ENCODE measurements around the gene HOXB8.

HOXB8 gene

GRCh38 chr17:48579471-48579759, 35.7 kb downstream of the HOXB8 start:
- Histone ChIP-seq H3K27ac (ENCODE audit: insufficient read depth, low read length, poor library complexity, severe bottlenecking) (no peak overlapping the region), H3K9me3 (ENCODE audit: control insufficient read depth, low read length) (no peaks in the 10 kb centered on the region), H3K27me3 (replicated peaks; ENCODE audit: control insufficient read depth, insufficient read depth, low read length, poor library complexity, severe bottlenecking) (peaks cover 24% of the 10 kb centered on the region), H3K36me3 (ENCODE audit: control insufficient read depth, insufficient read depth, low read length) (no peaks in the 10 kb centered on the region), H3K4me1 (ENCODE audit: control insufficient read depth, insufficient read depth, low read length, poor library complexity, severe bottlenecking) (peaks cover 21% of the 10 kb centered on the region), H3K4me3 (ENCODE audit: insufficient read depth, low read depth, low read length, poor library complexity, severe bottlenecking) (peak overlapping the region; percentile 81)
- DNase-seq: no peak

GRCh38 chr17:48578616-48579470, 36.2 kb downstream of the HOXB8 start:
- peak overlapping the region; percentile 63 for H3K27ac ChIP-seq (ENCODE audit: insufficient read depth, low read length, poor library complexity, severe bottlenecking)
- H3K36me3 ChIP-seq (ENCODE audit: control insufficient read depth, insufficient read depth, low read length): no peaks in the 10 kb centered on the region
- DNase-seq: no peak
- H3K27me3 ChIP-seq (replicated peaks; ENCODE audit: control insufficient read depth, insufficient read depth, low read length, poor library complexity, severe bottlenecking): peaks cover 24% of the 10 kb centered on the region
- H3K4me1 ChIP-seq (ENCODE audit: control insufficient read depth, insufficient read depth, low read length, poor library complexity, severe bottlenecking): peaks cover 21% of the 10 kb centered on the region
- peak overlapping the region; percentile 81 for H3K4me3 ChIP-seq (ENCODE audit: insufficient read depth, low read depth, low read length, poor library complexity, severe bottlenecking)
- H3K9me3 ChIP-seq (ENCODE audit: control insufficient read depth, low read length): no peaks in the 10 kb centered on the region

DNA sequence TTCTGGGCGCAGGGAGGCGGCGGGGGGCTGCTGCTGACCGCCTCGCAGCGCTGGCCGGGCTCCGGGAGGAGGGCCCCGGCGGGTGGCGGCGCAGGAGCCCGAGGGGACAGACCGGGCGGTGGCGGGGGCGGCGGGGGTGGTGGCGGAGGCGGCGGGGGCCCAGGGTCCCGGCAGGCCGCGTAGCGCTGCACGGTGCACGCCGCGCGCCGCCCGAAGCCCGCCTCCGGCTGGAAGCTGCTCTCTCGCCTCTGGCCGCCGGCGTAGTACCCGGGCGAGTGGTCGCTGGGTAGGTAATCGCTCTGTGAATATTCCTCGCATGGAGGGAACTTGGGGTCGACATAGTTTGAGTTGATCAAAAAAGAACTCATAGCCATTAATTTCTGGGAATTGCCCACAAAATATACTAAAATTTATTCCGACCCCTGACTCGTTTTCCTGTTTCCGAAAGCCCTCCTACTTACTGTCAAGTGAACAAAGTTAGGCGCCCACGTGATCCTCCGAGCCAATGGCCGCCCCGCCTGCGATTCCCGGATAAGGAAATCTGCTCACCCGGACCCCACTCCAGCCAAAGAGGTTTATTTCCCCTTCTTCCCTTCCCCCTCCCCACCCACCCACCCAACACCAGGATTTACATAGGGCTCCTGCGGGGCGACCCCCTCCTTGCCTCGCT, 37.0 kb downstream of the HOXB8 start, which contains the start of gene HOXB4:
Gene HOXB4 (minus strand): TSS at position 405 of the 670 bp plus-strand sequence. CDS start 31 bp downstream, at position 374.
- peaks cover 21% of the 10 kb centered on the region for H3K4me1 ChIP-seq (ENCODE audit: control insufficient read depth, insufficient read depth, low read length, poor library complexity, severe bottlenecking)

DNA sequence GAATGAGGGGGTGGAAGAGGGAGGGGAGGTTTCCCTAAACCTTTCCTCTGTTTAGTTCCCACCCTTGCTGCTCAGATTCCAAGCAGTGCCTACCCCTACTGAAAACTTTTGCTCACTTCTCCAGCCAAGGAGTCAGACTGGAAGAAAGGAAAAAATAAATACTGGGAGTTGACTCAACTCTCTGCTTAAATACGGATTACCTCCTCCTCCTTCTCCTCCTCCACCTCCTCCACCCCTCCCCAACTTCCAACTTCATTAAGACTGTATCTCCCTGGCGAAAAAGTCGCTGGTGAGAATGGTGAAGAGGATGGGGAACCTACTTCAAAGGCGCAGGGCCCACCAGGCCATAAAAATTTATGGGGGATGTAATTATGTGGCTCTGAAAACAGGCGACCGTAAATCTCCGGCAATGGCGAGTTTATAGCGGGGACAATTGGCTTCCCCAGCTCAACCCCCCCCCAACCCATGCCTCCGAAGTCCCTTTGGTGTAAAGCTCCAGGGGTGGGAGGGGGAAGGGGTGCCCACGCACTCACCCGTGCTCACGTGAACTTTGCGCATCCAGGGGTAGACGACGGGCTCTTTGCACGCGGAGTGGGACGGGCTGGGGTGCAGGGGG, 37.7 kb downstream of the HOXB8 start:
- H3K27ac ChIP-seq (ENCODE audit: insufficient read depth, low read length, poor library complexity, severe bottlenecking): no peak overlapping the region
- H3K36me3 ChIP-seq (ENCODE audit: control insufficient read depth, insufficient read depth, low read length): no peaks in the 10 kb centered on the region
- H3K4me3 ChIP-seq (ENCODE audit: insufficient read depth, low read depth, low read length, poor library complexity, severe bottlenecking): peak overlapping the region; percentile 81
- H3K27me3 ChIP-seq (replicated peaks; ENCODE audit: control insufficient read depth, insufficient read depth, low read length, poor library complexity, severe bottlenecking): peaks cover 24% of the 10 kb centered on the region
- peaks cover 21% of the 10 kb centered on the region for H3K4me1 ChIP-seq (ENCODE audit: control insufficient read depth, insufficient read depth, low read length, poor library complexity, severe bottlenecking)
- H3K9me3 ChIP-seq (ENCODE audit: control insufficient read depth, low read length): no peaks in the 10 kb centered on the region
- DNase-seq: no peak

More for the DNA sequence above, 37.0 kb downstream of the HOXB8 start, which contains the start of gene HOXB4:
- peaks cover 24% of the 10 kb centered on the region for H3K27me3 ChIP-seq (replicated peaks; ENCODE audit: control insufficient read depth, insufficient read depth, low read length, poor library complexity, severe bottlenecking)
- peak within 1 kb of the TSS; percentile 81 for H3K4me3 ChIP-seq (ENCODE audit: insufficient read depth, low read depth, low read length, poor library complexity, severe bottlenecking)
- peak; percentile 48 to 73 (median 64) for DNase-seq
- H3K9me3 ChIP-seq (ENCODE audit: control insufficient read depth, low read length): no peaks in the 10 kb centered on the region
- peak within 1 kb of the TSS; percentile 63 for H3K27ac ChIP-seq (ENCODE audit: insufficient read depth, low read length, poor library complexity, severe bottlenecking)
- H3K36me3 ChIP-seq (ENCODE audit: control insufficient read depth, insufficient read depth, low read length): no peaks in the 10 kb centered on the region

GRCh38 chr17:48576479-48577309, 38.4 kb downstream of the HOXB8 start:
- Histone ChIP-seq H3K4me1 (ENCODE audit: control insufficient read depth, insufficient read depth, low read length, poor library complexity, severe bottlenecking) (peaks cover 21% of the 10 kb centered on the region), H3K36me3 (ENCODE audit: control insufficient read depth, insufficient read depth, low read length) (no peaks in the 10 kb centered on the region), H3K9me3 (ENCODE audit: control insufficient read depth, low read length) (no peaks in the 10 kb centered on the region), H3K4me3 (ENCODE audit: insufficient read depth, low read depth, low read length, poor library complexity, severe bottlenecking) (peak overlapping the region; percentile 81), H3K27ac (ENCODE audit: insufficient read depth, low read length, poor library complexity, severe bottlenecking) (no peak overlapping the region), H3K27me3 (replicated peaks; ENCODE audit: control insufficient read depth, insufficient read depth, low read length, poor library complexity, severe bottlenecking) (peaks cover 17% of the 10 kb centered on the region)
- DNase-seq: no peak

DNA sequence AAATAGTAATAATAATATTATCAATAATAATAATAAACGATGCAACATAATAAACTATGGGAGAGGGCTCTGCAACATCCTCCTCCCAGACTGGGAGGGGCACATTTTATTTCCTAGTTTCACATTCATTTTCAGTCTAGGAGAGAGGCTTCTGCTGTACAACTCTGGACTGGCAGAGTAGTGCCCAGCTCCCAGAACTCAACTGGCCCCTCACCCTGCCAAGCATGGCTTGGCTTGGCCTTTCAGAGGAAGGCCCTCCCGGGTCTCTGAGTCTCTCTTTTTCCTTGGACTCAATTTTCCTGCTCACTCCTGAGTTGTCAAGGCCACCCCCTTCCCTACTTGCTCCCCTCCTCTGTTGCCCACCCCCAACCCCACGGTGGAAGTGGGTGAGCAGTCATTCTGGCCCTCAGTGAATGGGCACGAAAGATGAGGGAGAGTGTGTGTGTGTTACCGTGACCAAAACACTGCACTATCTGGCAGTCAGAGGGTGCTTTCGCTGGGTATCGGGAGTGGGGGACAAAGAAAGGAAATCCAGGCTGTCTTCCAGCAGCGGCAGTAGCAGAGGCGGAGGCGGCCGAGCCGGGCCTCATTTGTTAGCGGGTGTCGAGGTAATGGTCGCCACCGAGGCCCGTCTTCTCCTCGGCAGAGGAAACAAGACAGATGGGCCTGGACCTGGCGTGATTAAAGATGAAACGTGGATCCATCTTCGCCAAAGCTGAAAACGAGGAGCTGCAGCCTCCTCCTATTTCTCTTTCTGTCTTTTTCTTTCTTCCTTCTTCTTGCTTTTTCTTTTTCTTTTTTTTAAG, 39.2 kb downstream of the HOXB8 start:
- no peak for DNase-seq
- peaks cover 9% of the 10 kb centered on the region for H3K27me3 ChIP-seq (replicated peaks; ENCODE audit: control insufficient read depth, insufficient read depth, low read length, poor library complexity, severe bottlenecking)
- H3K27ac ChIP-seq (ENCODE audit: insufficient read depth, low read length, poor library complexity, severe bottlenecking): no peak overlapping the region
- H3K4me3 ChIP-seq (ENCODE audit: insufficient read depth, low read depth, low read length, poor library complexity, severe bottlenecking): no peak overlapping the region
- H3K9me3 ChIP-seq (ENCODE audit: control insufficient read depth, low read length): no peaks in the 10 kb centered on the region
- peaks cover 21% of the 10 kb centered on the region for H3K4me1 ChIP-seq (ENCODE audit: control insufficient read depth, insufficient read depth, low read length, poor library complexity, severe bottlenecking)
- no peaks in the 10 kb centered on the region for H3K36me3 ChIP-seq (ENCODE audit: control insufficient read depth, insufficient read depth, low read length)

DNA sequence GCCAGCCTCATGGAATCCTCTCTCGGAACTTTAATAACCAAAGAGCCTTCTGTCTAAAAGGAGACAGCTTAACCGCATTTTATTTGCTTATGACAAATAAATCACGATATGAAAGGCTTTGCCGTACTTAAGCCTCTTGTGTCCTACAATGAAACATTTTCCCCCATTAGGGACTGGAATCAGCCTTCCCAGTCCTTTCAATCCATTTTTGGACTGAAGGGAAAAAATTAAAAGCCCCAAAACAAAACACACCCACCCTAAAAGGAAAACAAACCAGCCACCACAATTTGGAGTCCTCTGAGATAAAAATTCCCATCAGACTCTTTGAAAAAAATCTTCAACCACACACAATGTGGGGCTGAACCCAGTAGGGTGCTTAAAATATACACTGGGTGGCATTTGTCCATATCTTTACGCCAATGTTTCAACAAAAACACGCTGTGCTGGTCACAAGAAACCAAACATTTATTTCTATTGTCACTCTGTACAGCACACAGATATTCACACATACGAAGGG, 40.0 kb downstream of the HOXB8 start:
- Histone ChIP-seq H3K4me1 (ENCODE audit: control insufficient read depth, insufficient read depth, low read length, poor library complexity, severe bottlenecking) (peaks cover 21% of the 10 kb centered on the region), H3K36me3 (ENCODE audit: control insufficient read depth, insufficient read depth, low read length) (no peaks in the 10 kb centered on the region), H3K9me3 (ENCODE audit: control insufficient read depth, low read length) (no peaks in the 10 kb centered on the region), H3K27me3 (replicated peaks; ENCODE audit: control insufficient read depth, insufficient read depth, low read length, poor library complexity, severe bottlenecking) (peaks cover 3% of the 10 kb centered on the region), H3K4me3 (ENCODE audit: insufficient read depth, low read depth, low read length, poor library complexity, severe bottlenecking) (no peak overlapping the region), H3K27ac (ENCODE audit: insufficient read depth, low read length, poor library complexity, severe bottlenecking) (no peak overlapping the region)
- DNase-seq: no peak

- no peak for DNase-seq
- no peak overlapping the region for H3K27ac ChIP-seq (ENCODE audit: insufficient read depth, low read length, poor library complexity, severe bottlenecking)
- no peaks in the 10 kb centered on the region for H3K9me3 ChIP-seq (ENCODE audit: control insufficient read depth, low read length)
- no peaks in the 10 kb centered on the region for H3K27me3 ChIP-seq (replicated peaks; ENCODE audit: control insufficient read depth, insufficient read depth, low read length, poor library complexity, severe bottlenecking)
- H3K36me3 ChIP-seq (ENCODE audit: control insufficient read depth, insufficient read depth, low read length): no peaks in the 10 kb centered on the region
- H3K4me1 ChIP-seq (ENCODE audit: control insufficient read depth, insufficient read depth, low read length, poor library complexity, severe bottlenecking): peaks cover 21% of the 10 kb centered on the region
- no peak overlapping the region for H3K4me3 ChIP-seq (ENCODE audit: insufficient read depth, low read depth, low read length, poor library complexity, severe bottlenecking)
These were observed 40.5 kb downstream of the HOXB8 start for GRCh38 chr17:48574505-48575065.
